NCI-H345 (cell line): ENCODE measurements around the gene DAAM1.

Source experiments
- DNase-seq: peaks from one replicate; lab custom pipeline; 2025; lab: John Stamatoyannopoulos, UW

DAAM1 gene

GRCh38 chr14:59292921-59293534, 104.6 kb downstream of the DAAM1 start:
- DNase-seq: no peak

GRCh38 chr14:59293935-59294661, 105.6 kb downstream of the DAAM1 start:
- DNase-seq: no peak

GRCh38 chr14:59294662-59294992, 106.2 kb downstream of the DAAM1 start:
- no peak for DNase-seq

GRCh38 chr14:59295951-59296350, 107.5 kb downstream of the DAAM1 start:
- no peak for DNase-seq

GRCh38 chr14:59296508-59296907, 108.0 kb downstream of the DAAM1 start:
- DNase-seq: no peak

- DNase-seq: no peak
Observed at GRCh38 chr14:59297071-59297776, 108.8 kb downstream of the DAAM1 start.

- DNase-seq: no peak
Observed at GRCh38 chr14:59299731-59300130, 111.3 kb downstream of the DAAM1 start.

- no peak for DNase-seq
Observed at GRCh38 chr14:59301354-59301753, 112.9 kb downstream of the DAAM1 start.

- DNase-seq: no peak
Observed at GRCh38 chr14:59302313-59302712, 113.8 kb downstream of the DAAM1 start.

- DNase-seq: no peak
Observed at GRCh38 chr14:59303216-59303615, 114.7 kb downstream of the DAAM1 start.

- DNase-seq: no peak
Observed at GRCh38 chr14:59305231-59305630, 116.8 kb downstream of the DAAM1 start.

- no peak for DNase-seq
Observed at GRCh38 chr14:59305836-59306555, 117.5 kb downstream of the DAAM1 start.

- no peak for DNase-seq
Observed at GRCh38 chr14:59306775-59307174, 118.3 kb downstream of the DAAM1 start.

GRCh38 chr14:59308086-59308485, 119.6 kb downstream of the DAAM1 start:
- DNase-seq: no peak

- no peak for DNase-seq
Observed at GRCh38 chr14:59308673-59309072, 120.2 kb downstream of the DAAM1 start.

GRCh38 chr14:59309291-59309900, 120.9 kb downstream of the DAAM1 start:
- no peak for DNase-seq

GRCh38 chr14:59310633-59311032, 122.2 kb downstream of the DAAM1 start:
- no peak for DNase-seq

- no peak for DNase-seq
Observed at GRCh38 chr14:59311723-59312122, 123.3 kb downstream of the DAAM1 start.

- DNase-seq: no peak
Observed at GRCh38 chr14:59313144-59313651, 124.7 kb downstream of the DAAM1 start.

- no peak for DNase-seq
Observed at GRCh38 chr14:59313658-59314608, 125.5 kb downstream of the DAAM1 start.
